ENCODE data around the gene PLD1.

The PLD1 gene

GRCh38 chr3:171685116-171685895 lies 125.0 kb downstream of the PLD1 start:
- H3K27ac ChIP-seq (ENCODE audit: low read depth, low read length), result no peak overlapping the region

DNA sequence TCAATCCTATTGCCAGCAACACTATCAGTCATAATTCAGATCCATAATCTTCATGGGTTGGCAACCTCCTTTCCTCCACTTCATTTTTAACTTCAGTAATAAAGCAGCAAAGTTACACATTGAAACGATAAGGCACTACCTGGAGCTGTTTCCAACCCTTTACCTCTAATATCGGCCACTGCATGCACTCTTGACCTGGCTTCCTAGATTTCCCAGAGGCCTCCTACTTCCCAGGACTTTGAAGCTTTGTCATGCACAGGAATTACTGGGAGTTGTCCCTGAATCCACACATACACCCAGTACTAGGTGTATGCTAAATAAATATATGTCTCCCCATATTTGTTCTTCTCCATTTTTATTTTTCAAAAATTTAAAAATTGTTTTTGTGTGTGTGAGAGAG lies 126.1 kb downstream of the PLD1 start:
- Histone ChIP-seq H3K36me3 (ENCODE audit: control insufficient read depth, insufficient read depth, low read length) (peaks cover 3% of the 10 kb centered on the region), H3K9ac (ENCODE audit: low read length) (no peak overlapping the region), H3K27me3 (ENCODE audit: control insufficient read depth, insufficient read depth, low read length) (no peaks in the 10 kb centered on the region), H3K4me1 (ENCODE audit: control insufficient read depth, insufficient read depth, low read length) (peaks cover 4% of the 10 kb centered on the region), H3K4me3 (ENCODE audit: low read length) (no peak overlapping the region), H3K27ac (ENCODE audit: low read depth, low read length) (no peak overlapping the region)

More at GRCh38 chr3:171685116-171685895, 125.0 kb downstream of the PLD1 start:
- H3K9ac ChIP-seq (ENCODE audit: low read length), result no peak overlapping the region
- peaks cover 4% of the 10 kb centered on the region for H3K4me1 ChIP-seq (ENCODE audit: control insufficient read depth, insufficient read depth, low read length)
- no peaks in the 10 kb centered on the region for H3K27me3 ChIP-seq (ENCODE audit: control insufficient read depth, insufficient read depth, low read length)
- H3K36me3 ChIP-seq (ENCODE audit: control insufficient read depth, insufficient read depth, low read length), result peaks cover 3% of the 10 kb centered on the region
- H3K4me3 ChIP-seq (ENCODE audit: low read length), result no peak overlapping the region

DNA sequence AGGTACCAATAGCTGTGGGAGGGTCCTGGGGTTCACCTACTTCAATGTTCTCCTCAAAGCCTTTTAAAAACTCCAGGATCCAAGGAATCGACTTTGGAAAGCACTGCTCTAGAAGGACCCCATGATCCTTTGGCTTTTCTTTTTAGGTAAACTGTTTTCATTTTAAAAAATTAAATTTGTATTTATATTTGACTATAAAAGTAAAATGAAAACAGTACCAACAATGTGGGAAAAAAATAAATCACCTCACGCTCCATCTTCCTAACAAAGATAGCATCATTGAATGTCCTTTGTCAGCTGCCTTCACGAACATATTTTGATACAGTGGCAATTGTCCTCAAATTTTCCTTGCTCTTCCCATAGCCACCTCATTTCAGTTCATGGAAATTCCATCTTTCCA lies 127.5 kb downstream of the PLD1 start:
- Histone ChIP-seq H3K4me1 (ENCODE audit: control insufficient read depth, insufficient read depth, low read length) (no peaks in the 10 kb centered on the region), H3K9ac (ENCODE audit: low read length) (no peak overlapping the region), H3K4me3 (ENCODE audit: low read length) (no peak overlapping the region), H3K36me3 (ENCODE audit: control insufficient read depth, insufficient read depth, low read length) (peaks cover 3% of the 10 kb centered on the region), H3K27ac (ENCODE audit: low read depth, low read length) (no peak overlapping the region), H3K27me3 (ENCODE audit: control insufficient read depth, insufficient read depth, low read length) (no peaks in the 10 kb centered on the region)

DNA sequence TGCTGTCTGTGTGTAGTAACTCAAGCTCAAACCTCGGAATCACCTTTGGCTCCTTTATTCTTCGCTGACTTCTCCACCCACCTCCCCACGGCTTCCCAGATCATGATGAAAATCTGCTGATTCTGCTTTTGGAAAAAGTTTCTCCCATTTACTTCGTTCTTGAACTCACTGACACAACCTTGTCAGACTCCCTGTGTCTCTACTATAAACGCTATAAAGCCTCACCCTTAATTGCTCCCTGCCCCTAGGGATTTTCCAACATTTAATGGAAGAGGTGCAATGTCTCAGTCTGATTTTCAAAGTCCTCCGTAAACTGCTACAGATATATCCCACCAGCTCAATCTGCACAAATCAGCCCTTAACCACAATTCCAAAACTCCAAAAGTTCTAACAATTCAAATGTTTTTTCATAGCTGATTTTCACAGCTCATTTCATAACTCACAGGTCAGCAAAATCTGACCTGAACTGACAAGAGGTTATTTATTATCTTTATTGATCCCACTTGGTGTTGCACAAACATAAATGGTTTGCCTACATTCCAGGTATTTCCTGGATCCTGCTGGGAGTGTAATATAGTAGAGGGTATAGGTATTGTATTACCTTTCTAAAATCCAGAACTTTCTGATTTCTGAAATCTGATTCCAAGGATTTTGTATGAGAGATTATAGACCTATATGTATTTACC lies 129.4 kb downstream of the PLD1 start:
- Histone ChIP-seq H3K27ac (ENCODE audit: low read depth, low read length) (no peak overlapping the region), H3K36me3 (ENCODE audit: control insufficient read depth, insufficient read depth, low read length) (no peaks in the 10 kb centered on the region), H3K27me3 (ENCODE audit: control insufficient read depth, insufficient read depth, low read length) (no peaks in the 10 kb centered on the region), H3K4me1 (ENCODE audit: control insufficient read depth, insufficient read depth, low read length) (no peaks in the 10 kb centered on the region), H3K4me3 (ENCODE audit: low read length) (no peak overlapping the region), H3K9ac (ENCODE audit: low read length) (no peak overlapping the region)

DNA sequence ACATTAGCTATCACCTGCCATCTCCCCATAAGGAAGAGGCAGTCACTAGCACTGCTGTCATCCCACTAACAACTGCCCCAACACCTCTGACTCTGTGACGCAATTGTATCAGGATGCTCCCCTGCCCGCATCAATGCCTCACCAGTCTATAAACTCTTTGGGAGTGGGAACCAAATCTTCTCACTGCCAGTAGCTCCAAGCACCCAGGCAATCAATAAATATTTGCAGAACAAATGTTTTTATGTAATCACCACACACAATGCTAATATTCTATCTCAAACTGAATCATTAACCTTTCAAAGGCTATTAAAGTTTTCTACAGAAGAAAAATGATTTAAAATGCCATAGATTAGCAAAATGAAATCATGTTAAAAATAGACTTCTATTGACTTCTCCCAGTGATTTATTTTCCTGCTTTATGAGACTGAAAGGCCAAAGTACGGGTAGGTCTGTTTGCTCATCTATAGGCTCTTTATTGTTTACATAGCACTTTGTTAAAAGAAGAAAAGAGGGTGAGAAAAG lies 131.3 kb downstream of the PLD1 start:
- Histone ChIP-seq H3K4me1 (ENCODE audit: control insufficient read depth, insufficient read depth, low read length) (no peaks in the 10 kb centered on the region), H3K36me3 (ENCODE audit: control insufficient read depth, insufficient read depth, low read length) (no peaks in the 10 kb centered on the region), H3K27ac (ENCODE audit: low read depth, low read length) (no peak overlapping the region), H3K9ac (ENCODE audit: low read length) (no peak overlapping the region), H3K27me3 (ENCODE audit: control insufficient read depth, insufficient read depth, low read length) (no peaks in the 10 kb centered on the region), H3K4me3 (ENCODE audit: low read length) (no peak overlapping the region)

GRCh38 chr3:171677706-171678105 lies 132.6 kb downstream of the PLD1 start:
- Histone ChIP-seq H3K36me3 (ENCODE audit: control insufficient read depth, insufficient read depth, low read length) (no peaks in the 10 kb centered on the region), H3K4me3 (ENCODE audit: low read length) (no peak overlapping the region), H3K4me1 (ENCODE audit: control insufficient read depth, insufficient read depth, low read length) (no peaks in the 10 kb centered on the region), H3K27ac (ENCODE audit: low read depth, low read length) (no peak overlapping the region), H3K9ac (ENCODE audit: low read length) (no peak overlapping the region), H3K27me3 (ENCODE audit: control insufficient read depth, insufficient read depth, low read length) (no peaks in the 10 kb centered on the region)

GRCh38 chr3:171676601-171677175 lies 133.6 kb downstream of the PLD1 start:
- no peak overlapping the region for H3K9ac ChIP-seq (ENCODE audit: low read length)
- H3K36me3 ChIP-seq (ENCODE audit: control insufficient read depth, insufficient read depth, low read length), result no peaks in the 10 kb centered on the region
- no peak overlapping the region for H3K27ac ChIP-seq (ENCODE audit: low read depth, low read length)
- H3K4me1 ChIP-seq (ENCODE audit: control insufficient read depth, insufficient read depth, low read length), result no peaks in the 10 kb centered on the region
- no peak overlapping the region for H3K4me3 ChIP-seq (ENCODE audit: low read length)
- H3K27me3 ChIP-seq (ENCODE audit: control insufficient read depth, insufficient read depth, low read length), result no peaks in the 10 kb centered on the region

- Histone ChIP-seq H3K4me3 (ENCODE audit: low read length) (no peak overlapping the region), H3K27me3 (ENCODE audit: control insufficient read depth, insufficient read depth, low read length) (no peaks in the 10 kb centered on the region), H3K36me3 (ENCODE audit: control insufficient read depth, insufficient read depth, low read length) (no peaks in the 10 kb centered on the region), H3K27ac (ENCODE audit: low read depth, low read length) (no peak overlapping the region), H3K4me1 (ENCODE audit: control insufficient read depth, insufficient read depth, low read length) (no peaks in the 10 kb centered on the region), H3K9ac (ENCODE audit: low read length) (no peak overlapping the region)
Observed at GRCh38 chr3:171673951-171674350, 136.3 kb downstream of the PLD1 start.

DNA sequence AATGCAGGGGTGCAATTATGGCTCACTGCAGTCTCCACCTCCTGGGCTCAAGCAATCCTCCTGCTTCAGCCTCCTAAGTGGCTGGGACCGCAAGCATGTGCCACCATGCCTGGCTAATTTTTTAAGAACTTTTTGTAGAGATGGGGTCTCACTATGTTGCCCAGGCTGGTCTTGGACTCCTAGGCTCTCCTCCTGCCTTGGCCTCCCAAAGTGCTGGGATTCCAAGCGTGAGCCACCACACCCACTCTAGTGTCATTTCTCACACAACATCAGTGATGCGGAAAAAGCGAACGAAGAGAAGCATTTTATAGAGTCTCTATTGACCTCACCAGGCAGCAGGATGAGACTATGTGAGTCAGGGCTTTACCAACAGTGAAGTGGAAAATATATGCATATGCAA lies 137.7 kb downstream of the PLD1 start:
- no peak overlapping the region for H3K4me3 ChIP-seq (ENCODE audit: low read length)
- no peak overlapping the region for H3K27ac ChIP-seq (ENCODE audit: low read depth, low read length)
- H3K4me1 ChIP-seq (ENCODE audit: control insufficient read depth, insufficient read depth, low read length), result no peaks in the 10 kb centered on the region
- H3K9ac ChIP-seq (ENCODE audit: low read length), result no peak overlapping the region
- no peaks in the 10 kb centered on the region for H3K36me3 ChIP-seq (ENCODE audit: control insufficient read depth, insufficient read depth, low read length)
- H3K27me3 ChIP-seq (ENCODE audit: control insufficient read depth, insufficient read depth, low read length), result no peaks in the 10 kb centered on the region

DNA sequence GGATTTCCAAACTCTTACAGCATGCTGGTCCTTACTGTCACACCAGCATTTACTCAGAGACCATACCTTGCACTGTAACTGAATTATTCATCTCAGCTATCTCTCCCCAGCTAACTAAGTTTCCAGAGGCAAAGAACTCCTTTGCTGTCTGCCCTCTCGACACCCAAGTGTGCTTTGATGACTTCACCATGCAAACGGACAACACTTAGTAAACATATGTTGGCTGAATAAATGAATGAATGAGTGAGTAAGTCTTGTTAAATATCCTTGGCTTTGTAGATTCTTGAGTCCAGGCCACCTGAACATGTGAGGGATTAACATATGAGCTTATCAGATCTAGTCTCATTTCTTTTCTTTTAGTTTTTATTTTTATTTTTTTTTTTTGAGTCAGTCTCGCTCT lies 138.2 kb downstream of the PLD1 start:
- Histone ChIP-seq H3K27ac (ENCODE audit: low read depth, low read length) (no peak overlapping the region), H3K4me1 (ENCODE audit: control insufficient read depth, insufficient read depth, low read length) (no peaks in the 10 kb centered on the region), H3K4me3 (ENCODE audit: low read length) (no peak overlapping the region), H3K9ac (ENCODE audit: low read length) (no peak overlapping the region), H3K36me3 (ENCODE audit: control insufficient read depth, insufficient read depth, low read length) (no peaks in the 10 kb centered on the region), H3K27me3 (ENCODE audit: control insufficient read depth, insufficient read depth, low read length) (no peaks in the 10 kb centered on the region)

DNA sequence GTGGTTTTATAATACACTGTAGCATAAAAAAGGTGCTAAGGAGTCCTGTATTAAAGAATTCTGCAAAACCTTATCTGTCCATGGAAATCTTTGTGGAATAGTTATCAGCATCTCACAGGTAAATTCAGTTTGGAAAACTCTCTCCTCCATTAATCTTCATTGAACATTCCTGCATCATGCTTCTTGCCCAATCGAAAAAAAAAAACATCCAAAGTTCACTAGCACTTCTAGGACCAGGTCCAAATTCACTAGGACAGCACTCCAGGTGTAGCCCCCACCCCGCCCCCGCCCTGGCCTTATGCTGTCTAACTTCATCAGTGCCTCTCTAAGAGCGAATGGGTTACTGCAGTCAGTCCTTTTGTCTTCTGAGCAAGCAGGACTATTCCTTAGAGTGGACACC lies 138.6 kb downstream of the PLD1 start:
- Histone ChIP-seq H3K27me3 (ENCODE audit: control insufficient read depth, insufficient read depth, low read length) (no peaks in the 10 kb centered on the region), H3K36me3 (ENCODE audit: control insufficient read depth, insufficient read depth, low read length) (no peaks in the 10 kb centered on the region), H3K4me3 (ENCODE audit: low read length) (no peak overlapping the region), H3K4me1 (ENCODE audit: control insufficient read depth, insufficient read depth, low read length) (no peaks in the 10 kb centered on the region), H3K27ac (ENCODE audit: low read depth, low read length) (no peak overlapping the region), H3K9ac (ENCODE audit: low read length) (no peak overlapping the region)

DNA sequence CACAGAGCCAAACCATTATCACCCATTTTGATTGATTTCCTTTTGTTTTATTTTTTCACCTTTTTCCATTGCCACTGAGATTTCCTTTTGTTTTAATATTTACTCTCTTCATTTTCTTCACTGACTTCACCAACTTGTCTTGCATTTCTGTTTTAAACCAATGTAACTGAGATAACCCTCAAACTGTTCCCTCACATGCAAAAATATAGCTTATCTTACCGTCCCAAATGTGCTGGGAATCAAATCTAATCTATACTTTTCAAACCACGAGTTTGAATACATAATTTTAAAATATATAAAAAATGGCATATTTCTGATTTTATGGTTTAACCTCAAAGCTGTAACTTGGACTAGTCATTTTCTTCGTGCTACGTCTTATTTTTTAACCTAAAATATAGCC lies 143.8 kb downstream of the PLD1 start:
- Histone ChIP-seq H3K27me3 (ENCODE audit: control insufficient read depth, insufficient read depth, low read length) (no peaks in the 10 kb centered on the region), H3K36me3 (ENCODE audit: control insufficient read depth, insufficient read depth, low read length) (no peaks in the 10 kb centered on the region), H3K9ac (ENCODE audit: low read length) (no peak overlapping the region), H3K4me1 (ENCODE audit: control insufficient read depth, insufficient read depth, low read length) (no peaks in the 10 kb centered on the region), H3K27ac (ENCODE audit: low read depth, low read length) (no peak overlapping the region), H3K4me3 (ENCODE audit: low read length) (no peak overlapping the region)

All from rectal smooth muscle tissue (tissue), 1 donor.